Testis (tissue), 2 donors: ENCODE results near the gene XYLT1.

ENCODE experiments used
- CTCF ChIP-seq, 3 experiments: fragments of 450-650 bp in 2 of 3; fragments of 200-600 bp in 1 of 3; sonication (generic) in 1 of 3; IDR thresholded peaks; one replicate each; pipeline ENCODE4 v1.5.1; 2016 to 2019; ENCODE audit warnings: antibody characterized with exemption in 3 of 3, mild to moderate bottlenecking in 2 of 3, moderate library complexity in 1 of 3
- POLR2A ChIP-seq: fragments of 450-650 bp; IDR thresholded peaks from one replicate; pipeline ENCODE4 v1.6.1; 2017; ENCODE audit warnings: antibody characterized with exemption, mild to moderate bottlenecking, moderate library complexity

DNA sequence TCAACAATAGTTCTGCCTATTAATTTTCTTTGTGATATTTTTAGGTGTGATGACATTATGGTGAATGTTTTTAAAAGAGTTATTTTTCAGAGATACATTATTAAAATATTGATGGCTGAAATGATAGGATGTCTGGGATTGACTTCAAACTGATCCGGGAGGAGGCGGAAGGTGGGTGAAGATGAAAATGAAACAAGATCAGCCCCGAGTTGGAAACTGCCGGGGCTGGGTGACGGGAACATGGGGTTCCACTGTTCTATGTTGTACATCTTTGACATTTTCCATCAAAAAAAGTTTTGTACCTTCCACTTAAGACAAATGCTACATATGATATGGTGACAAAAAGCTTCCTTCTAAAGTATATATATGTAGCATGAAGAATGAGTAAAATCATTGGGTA lies 336.9 kb downstream of the XYLT1 start:
- TF ChIP-seq POLR2A (no peak), CTCF (IDR thresholded peaks at IDR 0.05) (no peak)
